Pancreas (tissue), 10 donors: ENCODE results near the gene UBE2G2. TPM values are rescaled to one million over a fixed set of nuclear protein-coding genes. Genes with fewer than 3 reads are reported as not detected.

Experiments
- ATAC-seq, 4 donors: fragments of 200-7000 bp; cut with Tn5 transposase; one replicate each; pipeline versions ENCODE4 v1.8.0 to v1.9.1; 2020; ENCODE audit warnings: mild to moderate bottlenecking in 4 of 4, moderate library complexity in 4 of 4
- DNase-seq, 6 donors: peaks; one replicate each; pipeline ENCODE4 v3.0.0-alpha.2; 2020
- FAIRE-seq: peaks from 2 replicates; lab custom pipeline; 2012; peaks lifted over from hg19 to GRCh38; lab: Jason Lieb, UNC
- H3K27ac ChIP-seq, 4 donors: fragments of 200-600 bp; sonication (generic); 1 replicate in 3 of 4; 2 replicates in 1 of 4; pipeline versions ENCODE4 v1.5.0 to v1.8.0; 2020
- H3K27me3 ChIP-seq, 4 donors: fragments of 200-600 bp; one replicate each; pipeline ENCODE4 v1.8.0; 2021
- H3K36me3 ChIP-seq, 3 donors: fragments of 200-600 bp; sonication (generic) in 1 of 3; one replicate each; pipeline versions ENCODE4 v1.5.0 to v1.8.0; 2020 to 2021
- H3K4me1 ChIP-seq, 3 donors: fragments of 200-600 bp; one replicate each; pipeline ENCODE4 v1.8.0; 2021
- H3K4me3 ChIP-seq, 4 donors: fragments of 200-600 bp; sonication (generic) in 2 of 4; one replicate each; pipeline versions ENCODE4 v1.5.0 to v1.8.0; 2020 to 2021
- H3K9me3 ChIP-seq, 4 donors: fragments of 200-600 bp; one replicate each; pipeline ENCODE4 v1.8.0; 2021
- WGBS, 2 donors: extraction: QIAGEN DNeasy Blood & Tissue Kit; methylation state at CpG; one replicate each; pipeline ENCODE4 v1.1.7; 2013; 5-methylcytosine and 5-hydroxymethylcytosine counted together
- intact Hi-C, 3 donors: fragments of 100-400 bp; cut with DNase I; formaldehyde crosslinking; loops; one replicate each; pipeline versions ENCODE4 v1.11.1 to v1.14.2; 2022
- polyA plus RNA-seq, 2 donors: library from polyadenylated mRNA; stranded (reverse); fragments of 200-250 nt; gene quantifications; one replicate each; pipeline ENCODE4 v1.2.3, GENCODE V29; 2013
- total RNA-seq, 6 donors: library from RNA; stranded (reverse); fragmentation: NEBNext Ultra II Directional in 4 of 6; extraction: Animal tissue kit (Norgen Biotek cat#: 25700) in 4 of 6; gene quantifications; one replicate each; pipeline versions ENCODE4 v1.2.1 to v1.2.4, GENCODE V29; 2021 to 2023
- TF ChIP-seq, protein P1 (sequence below), 4 donors: fragments of 200-600 bp; sonication (generic) in 3 of 4; IDR thresholded peaks; one replicate each; pipeline versions ENCODE4 v1.5.0 to v1.8.0; 2021; ENCODE audit warnings: antibody characterized with exemption in 4 of 4
- donor health status: healthy with polysubstance abuse.
- donor health status: DM: no; HTN: no; CAD: no; lungs with moderate emphysema.
- donor health status: DM: no; HTN: no; CAD: no.
- donor health status: control.
- donor health status: control.
- donor health status: Bipolar disorder and iron deficiency.
- donor health status: DM: yes; HTN: yes; CAD: no.
- donor health status: DM: no; HTN: no; CAD: no.
- donor health status: DM: no; HTN: no; CAD: no.
- donor health status: DM: yes; HTN: yes; CAD: no.

The UBE2G2 gene
- total and polyA plus RNA-seq, 8 donors = 30.5 to 53.2 (median 42.2) TPM

DNA sequence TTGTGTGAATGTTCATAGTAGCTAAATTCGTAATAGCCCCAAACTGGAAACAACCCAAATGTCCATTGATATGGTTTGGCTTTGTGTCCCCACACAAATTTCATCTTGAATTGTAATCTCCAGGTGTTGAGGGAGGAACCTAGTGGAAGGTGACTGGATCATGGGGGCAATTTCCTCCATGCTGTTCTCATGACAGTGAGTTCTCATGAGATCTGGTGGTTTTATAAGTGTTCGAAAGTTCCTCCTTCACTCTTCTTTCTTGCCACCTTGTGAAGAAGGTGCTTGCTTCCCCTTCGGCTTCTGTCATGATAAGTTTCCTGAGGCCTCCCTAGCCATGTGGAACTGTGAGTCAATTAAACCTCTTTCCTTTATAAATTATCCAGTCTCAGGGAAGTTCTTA lies 11.3 kb downstream of the UBE2G2 start:
- ATAC-seq = no peak
- no peak for FAIRE-seq
- Histone ChIP-seq H3K27ac (no peak overlapping the region), H3K27me3 (no peaks in the 10 kb centered on the region), H3K4me3 (no peak overlapping the region), H3K9me3 (no peaks in the 10 kb centered on the region), H3K4me1 (peaks cover 8 to 21% (median 17%) of the 10 kb centered on the region in 3 donors), H3K36me3 (no peaks in the 10 kb centered on the region)
- DNase-seq = no peak
- TF ChIP-seq, protein P1, sequence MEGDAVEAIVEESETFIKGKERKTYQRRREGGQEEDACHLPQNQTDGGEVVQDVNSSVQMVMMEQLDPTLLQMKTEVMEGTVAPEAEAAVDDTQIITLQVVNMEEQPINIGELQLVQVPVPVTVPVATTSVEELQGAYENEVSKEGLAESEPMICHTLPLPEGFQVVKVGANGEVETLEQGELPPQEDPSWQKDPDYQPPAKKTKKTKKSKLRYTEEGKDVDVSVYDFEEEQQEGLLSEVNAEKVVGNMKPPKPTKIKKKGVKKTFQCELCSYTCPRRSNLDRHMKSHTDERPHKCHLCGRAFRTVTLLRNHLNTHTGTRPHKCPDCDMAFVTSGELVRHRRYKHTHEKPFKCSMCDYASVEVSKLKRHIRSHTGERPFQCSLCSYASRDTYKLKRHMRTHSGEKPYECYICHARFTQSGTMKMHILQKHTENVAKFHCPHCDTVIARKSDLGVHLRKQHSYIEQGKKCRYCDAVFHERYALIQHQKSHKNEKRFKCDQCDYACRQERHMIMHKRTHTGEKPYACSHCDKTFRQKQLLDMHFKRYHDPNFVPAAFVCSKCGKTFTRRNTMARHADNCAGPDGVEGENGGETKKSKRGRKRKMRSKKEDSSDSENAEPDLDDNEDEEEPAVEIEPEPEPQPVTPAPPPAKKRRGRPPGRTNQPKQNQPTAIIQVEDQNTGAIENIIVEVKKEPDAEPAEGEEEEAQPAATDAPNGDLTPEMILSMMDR (IDR thresholded peaks at IDR 0.05) = no peak
- WGBS, 2 donors = 88 to 92% methylated on average over 3 of the region's 3 CpGs
- intact Hi-C loops = loop anchor here in 1 of 3 donors (10.0 kb wide), 1 partner anchor 276 kb away; no protein-coding TSS in a partner anchor

DNA sequence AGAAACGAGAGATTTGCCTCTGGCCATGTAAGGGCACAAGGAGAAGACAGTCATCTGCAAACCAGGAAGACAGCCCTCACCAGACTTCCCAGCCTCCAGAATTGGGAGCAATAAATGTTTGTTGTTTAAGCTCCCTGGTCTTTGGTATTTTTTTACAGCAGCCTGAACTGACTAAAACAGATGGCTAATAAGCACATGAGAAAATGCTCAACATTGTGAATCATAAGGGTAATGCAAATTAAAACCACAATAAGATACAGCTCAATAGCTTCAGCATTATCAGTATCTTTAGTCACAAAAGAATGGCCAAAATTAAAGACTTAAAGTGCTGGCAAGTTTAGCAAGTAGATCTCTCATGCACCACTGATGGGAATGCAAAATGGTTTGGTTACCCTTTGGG lies 11.7 kb downstream of the UBE2G2 start:
- 76 to 86% methylated on average over 1 of the region's 1 CpG for WGBS, 2 donors
- Histone ChIP-seq H3K4me3 (no peak overlapping the region), H3K9me3 (no peaks in the 10 kb centered on the region), H3K36me3 (no peaks in the 10 kb centered on the region), H3K27me3 (no peaks in the 10 kb centered on the region), H3K27ac (no peak overlapping the region), H3K4me1 (peaks cover 8 to 21% (median 17%) of the 10 kb centered on the region in 3 donors)
- no peak for DNase-seq
- FAIRE-seq = no peak
- intact Hi-C loops = loop anchor here in 1 of 3 donors (10.0 kb wide), 1 partner anchor 275 kb away; no protein-coding TSS in a partner anchor
- TF ChIP-seq, protein P1 (IDR thresholded peaks at IDR 0.05) = no peak
- ATAC-seq = no peak

DNA sequence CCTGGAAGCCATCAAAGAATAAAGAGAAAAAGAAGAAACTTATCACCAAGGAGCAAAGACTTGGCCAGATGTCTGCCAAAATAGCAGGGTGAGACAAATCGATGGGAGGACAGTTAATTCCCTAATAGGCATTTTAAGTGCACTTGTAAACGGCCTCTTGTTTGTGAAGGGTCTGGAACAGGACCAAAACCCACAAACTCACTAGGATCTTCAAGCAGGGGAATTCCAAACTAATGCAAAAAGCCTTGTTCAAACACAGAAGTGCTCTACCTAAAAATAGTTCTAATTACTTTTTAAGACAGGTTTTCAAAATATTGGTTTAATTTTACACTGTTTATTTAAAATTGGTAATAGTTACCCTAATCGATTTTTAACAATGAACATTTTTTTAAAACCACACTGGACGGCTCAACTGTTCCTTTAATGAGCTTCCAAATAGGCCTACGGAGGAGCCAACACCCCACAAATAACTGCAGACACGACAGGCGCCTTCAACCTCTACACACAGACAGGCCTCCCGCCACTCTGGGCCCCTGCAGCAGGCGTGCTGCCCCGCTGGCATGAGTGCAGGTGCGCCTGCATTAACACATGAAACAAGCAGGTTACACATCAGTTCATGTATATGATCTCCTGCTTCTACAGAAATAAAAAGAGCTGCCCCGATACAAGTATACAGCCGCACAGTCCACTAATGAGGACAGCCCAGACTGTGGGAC lies 15.8 kb downstream of the UBE2G2 start:
- H3K9me3 ChIP-seq = no peaks in the 10 kb centered on the region
- 56 to 61% methylated on average over 13 of the region's 13 CpGs for WGBS, 2 donors
- ATAC-seq = peak in 2 of 4 donors; percentile 31 to 36
- TF ChIP-seq, protein P1 (IDR thresholded peaks at IDR 0.05) = no peak
- H3K27me3 ChIP-seq = no peaks in the 10 kb centered on the region
- no peak overlapping the region for H3K4me3 ChIP-seq
- no peaks in the 10 kb centered on the region for H3K36me3 ChIP-seq
- intact Hi-C loops = no loop called here
- peaks cover 0 to 9% (median 8%) of the 10 kb centered on the region in 3 donors for H3K4me1 ChIP-seq
- DNase-seq = no peak
- H3K27ac ChIP-seq = no peak overlapping the region
- no peak for FAIRE-seq

DNA sequence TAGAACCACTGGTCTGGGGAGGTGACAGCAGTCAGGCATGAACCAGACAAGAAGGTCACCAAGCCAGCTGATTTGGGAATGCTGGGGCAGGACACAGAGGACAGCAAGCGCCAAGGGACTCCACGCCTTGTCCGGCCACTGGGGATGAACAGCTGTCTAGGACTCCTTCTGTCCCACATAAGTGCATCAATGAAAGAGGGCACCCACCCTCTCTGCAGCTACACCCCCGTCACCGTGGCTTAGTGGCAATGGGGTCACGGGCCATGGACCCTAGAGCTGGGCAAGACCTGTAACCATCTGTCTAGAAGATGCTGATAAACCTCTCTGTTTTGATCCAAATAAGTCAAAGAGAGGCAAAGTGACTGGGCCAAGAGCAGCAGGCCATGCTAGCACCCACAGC lies 16.8 kb downstream of the UBE2G2 start:
- TF ChIP-seq, protein P1 (IDR thresholded peaks at IDR 0.05) = no peak
- intact Hi-C loops = no loop called here
- ATAC-seq (no peak), DNase-seq (no peak), FAIRE-seq (no peak)
- no peaks in the 10 kb centered on the region for H3K27me3 ChIP-seq
- H3K36me3 ChIP-seq = no peaks in the 10 kb centered on the region
- 95 to 99% methylated on average over 6 of the region's 6 CpGs for WGBS, 2 donors
- H3K4me3 ChIP-seq = no peak overlapping the region
- peaks cover 0 to 14% (median 8%) of the 10 kb centered on the region in 3 donors for H3K4me1 ChIP-seq
- H3K9me3 ChIP-seq = no peaks in the 10 kb centered on the region
- no peak overlapping the region for H3K27ac ChIP-seq
